HG03571 (cell line): Measurements from ENCODE around the gene OR4K2.
"Not testable (repeated sequence)": the region's sequence is repeated elsewhere in the genome, so short reads cannot be mapped to it uniquely, and the experiment has no call there.

Experiments used
- ATAC-seq: cut with Tn5 transposase; IDR thresholded peaks from one replicate; pipeline ENCODE4 v1.9.1; 2021; ENCODE audit not compliant: unreplicated experiment

Gene OR4K2

GRCh38 chr14:19874842-19875241 is at the start of gene OR4K2:
Gene OR4K2, plus strand, starts transcription at chr14:19875142. Its CDS starts 1,126 bp downstream, at chr14:19876268.
- ATAC-seq = no peak

- ATAC-seq = not testable (repeated sequence)
These were observed 47.2 kb upstream of the OR4K2 start for GRCh38 chr14:19827626-19828244.

- ATAC-seq = no peak
These were observed 46.6 kb upstream of the OR4K2 start for GRCh38 chr14:19828314-19828713.

GRCh38 chr14:19834203-19834848 is 40.6 kb upstream of the OR4K2 start:
- not testable (repeated sequence) for ATAC-seq

GRCh38 chr14:19838433-19838832 is 36.5 kb upstream of the OR4K2 start:
- ATAC-seq = no peak

- ATAC-seq = no peak
These were observed 23.6 kb upstream of the OR4K2 start for GRCh38 chr14:19851365-19851764.

GRCh38 chr14:19866061-19866669 is 8.8 kb upstream of the OR4K2 start:
- not testable (repeated sequence) for ATAC-seq

- ATAC-seq = no peak
These were observed 1.8 kb upstream of the OR4K2 start for GRCh38 chr14:19873178-19873577.

- ATAC-seq = no peak
These were observed 3.2 kb downstream of the OR4K2 start for GRCh38 chr14:19878029-19878642.

- no peak for ATAC-seq
These were observed 20.3 kb downstream of the OR4K2 start for GRCh38 chr14:19895282-19895681.

GRCh38 chr14:19900999-19901398 is 26.1 kb downstream of the OR4K2 start:
- no peak for ATAC-seq

GRCh38 chr14:19902409-19902808 is 27.5 kb downstream of the OR4K2 start:
- ATAC-seq = no peak

- ATAC-seq = no peak
These were observed 31.7 kb downstream of the OR4K2 start for GRCh38 chr14:19906665-19907064.

- no peak for ATAC-seq
These were observed 36.2 kb downstream of the OR4K2 start for GRCh38 chr14:19911114-19911513.

GRCh38 chr14:19917243-19917642 is 42.3 kb downstream of the OR4K2 start:
- ATAC-seq = no peak

- no peak for ATAC-seq
These were observed 43.1 kb downstream of the OR4K2 start for GRCh38 chr14:19917955-19918518.

- ATAC-seq = no peak
These were observed 43.8 kb downstream of the OR4K2 start for GRCh38 chr14:19918553-19919264.

- no peak for ATAC-seq
These were observed 45.2 kb downstream of the OR4K2 start, which contains the start of gene OR4K5 for GRCh38 chr14:19920021-19920657. Gene OR4K5, plus strand, starts transcription at chr14:19920607. Its CDS starts 0 bp downstream, at chr14:19920607.

GRCh38 chr14:19930617-19931016 is 55.7 kb downstream of the OR4K2 start, which contains the start of gene OR4K1:
Gene OR4K1, plus strand, starts transcription at chr14:19930917. Its CDS starts 4,750 bp downstream, at chr14:19935667.
- ATAC-seq = no peak
